ENCODE measurements around the gene ALCAM.

The ALCAM gene

GRCh38 chr3:105327662-105328337, 38.9 kb upstream of the ALCAM start:
- TF ChIP-seq EGR1 (IDR thresholded peaks at IDR 0.05) (no peak), ZBTB7A (IDR thresholded peaks at IDR 0.05; ENCODE audit: low read depth) (no peak), RAD21 (IDR thresholded peaks at IDR 0.05; ENCODE audit: low read depth) (no peak), CREB1 (IDR thresholded peaks at IDR 0.05; ENCODE audit: low read depth) (no peak), REST (IDR thresholded peaks at IDR 0.05; ENCODE audit: low read depth) (no peak), FOXM1 (IDR thresholded peaks at IDR 0.05; ENCODE audit: borderline replicate concordance, low read depth) (no peak), MAX (IDR thresholded peaks at IDR 0.05) (no peak), TAF1 (IDR thresholded peaks at IDR 0.05; ENCODE audit: low read depth) (no peak), YY1 (IDR thresholded peaks at IDR 0.05; ENCODE audit: low read depth) (no peak), EP300 (IDR thresholded peaks at IDR 0.05; ENCODE audit: borderline replicate concordance) (no peak), NFIC (IDR thresholded peaks at IDR 0.05) (no peak), CEBPB (IDR thresholded peaks at IDR 0.05) (no peak), USF1 (IDR thresholded peaks at IDR 0.05) (no peak), TEAD4 (IDR thresholded peaks at IDR 0.05) (no peak), TCF12 (IDR thresholded peaks at IDR 0.05; ENCODE audit: low read depth) (no peak)

GRCh38 chr3:105328338-105328730, 38.4 kb upstream of the ALCAM start:
- TF ChIP-seq MAX (IDR thresholded peaks at IDR 0.05), result no peak
- TF ChIP-seq NFIC (IDR thresholded peaks at IDR 0.05), result no peak
- no peak for TF ChIP-seq USF1 (IDR thresholded peaks at IDR 0.05)

- TF ChIP-seq NFIC (IDR thresholded peaks at IDR 0.05), result no peak
- no peak for TF ChIP-seq CREB1 (IDR thresholded peaks at IDR 0.05; ENCODE audit: low read depth)
- TF ChIP-seq CEBPB (IDR thresholded peaks at IDR 0.05), result no peak
- TF ChIP-seq TAF1 (IDR thresholded peaks at IDR 0.05; ENCODE audit: low read depth), result no peak
- TF ChIP-seq ZBTB7A (IDR thresholded peaks at IDR 0.05; ENCODE audit: low read depth), result no peak
- no peak for TF ChIP-seq MAX (IDR thresholded peaks at IDR 0.05)
- no peak for TF ChIP-seq USF1 (IDR thresholded peaks at IDR 0.05)
- no peak for TF ChIP-seq REST (IDR thresholded peaks at IDR 0.05; ENCODE audit: low read depth)
- TF ChIP-seq YY1 (IDR thresholded peaks at IDR 0.05; ENCODE audit: low read depth), result no peak
Observed at GRCh38 chr3:105332961-105333360, 33.7 kb upstream of the ALCAM start.

- TF ChIP-seq EGR1 (IDR thresholded peaks at IDR 0.05), result no peak
- TF ChIP-seq TEAD4 (IDR thresholded peaks at IDR 0.05), result no peak
- TF ChIP-seq ZBTB7A (IDR thresholded peaks at IDR 0.05; ENCODE audit: low read depth), result no peak
- TF ChIP-seq REST (IDR thresholded peaks at IDR 0.05; ENCODE audit: low read depth), result no peak
- no peak for TF ChIP-seq FOXM1 (IDR thresholded peaks at IDR 0.05; ENCODE audit: borderline replicate concordance, low read depth)
- no peak for TF ChIP-seq USF1 (IDR thresholded peaks at IDR 0.05)
- no peak for TF ChIP-seq CREB1 (IDR thresholded peaks at IDR 0.05; ENCODE audit: low read depth)
- TF ChIP-seq RAD21 (IDR thresholded peaks at IDR 0.05; ENCODE audit: low read depth), result no peak
- no peak for TF ChIP-seq MAX (IDR thresholded peaks at IDR 0.05)
- no peak for TF ChIP-seq YY1 (IDR thresholded peaks at IDR 0.05; ENCODE audit: low read depth)
- TF ChIP-seq TAF1 (IDR thresholded peaks at IDR 0.05; ENCODE audit: low read depth), result no peak
- TF ChIP-seq TCF12 (IDR thresholded peaks at IDR 0.05; ENCODE audit: low read depth), result no peak
- no peak for TF ChIP-seq CEBPB (IDR thresholded peaks at IDR 0.05)
- no peak for TF ChIP-seq EP300 (IDR thresholded peaks at IDR 0.05; ENCODE audit: borderline replicate concordance)
- no peak for TF ChIP-seq NFIC (IDR thresholded peaks at IDR 0.05)
Observed at GRCh38 chr3:105334138-105334882, 32.4 kb upstream of the ALCAM start.

All from Ishikawa (cell line).